H1 (cell line): Measurements from ENCODE around the gene OSBPL2. TPM values are rescaled to one million over a fixed set of nuclear protein-coding genes. Genes with fewer than 3 reads are reported as not detected.

ENCODE experiments used
- BACH1 ChIP-seq: IDR thresholded peaks from 2 replicates; pipeline ENCODE4 v1.6.1; 2012; ENCODE audit warnings: low read length, improper control_type of control experiment
- BRCA1 ChIP-seq: IDR thresholded peaks from 2 replicates; pipeline ENCODE4 v1.6.1; 2012; ENCODE audit warnings: low read depth, low read length, improper control_type of control experiment
- CBX8 ChIP-seq: fragments of 300-800, 300-1000 bp; sonication (generic); IDR thresholded peaks from 2 replicates; pipeline ENCODE4 v1.7.1; 2016; ENCODE audit warnings: low read depth, low read length, borderline replicate concordance
- CHD7 ChIP-seq: fragments of 300-600 bp; sonication (generic); IDR thresholded peaks from 2 replicates; pipeline ENCODE4 v1.7.1; 2012; ENCODE audit warnings: low read length, moderate library complexity, mild to moderate bottlenecking, inconsistent platforms; ENCODE audit not compliant: insufficient replicate concordance
- E2F6 ChIP-seq: IDR thresholded peaks from 2 replicates; pipeline ENCODE4 v1.6.1; 2012; ENCODE audit warnings: inconsistent platforms
- JUN ChIP-seq: IDR thresholded peaks from 2 replicates; pipeline ENCODE4 v1.6.1; 2011; ENCODE audit warnings: low read depth, mild to moderate bottlenecking, improper control_type of control experiment, low read length
- KDM4A ChIP-seq: IDR thresholded peaks from one replicate; pipeline ENCODE4 v1.7.1; 2012; ENCODE audit warnings: low read depth, mild to moderate bottlenecking, moderate library complexity, low read length, inconsistent platforms; ENCODE audit not compliant: severe bottlenecking
- polyA plus RNA-seq, 7 experiments: library from polyadenylated mRNA; depleted of rRNA in 3 of 7; stranded (reverse) in 5 of 7; unstranded in 2 of 7; fragments of >200 nt in 5 of 7; fragments of 200-250 nt in 2 of 7; gene quantifications; 1 replicate in 5 of 7; 2 replicates in 1 of 7; 4 replicates in 1 of 7; pipeline versions ENCODE4 v1.2.1 to v1.2.3, GENCODE V29; 2011 to 2013; ENCODE audit warnings: missing spikeins in 2 of 7, mixed read lengths in 2 of 7
- total RNA-seq: library from RNA; stranded (reverse); fragmentation: NEBNext Ultra II Directional; extraction: Animal tissue kit (Norgen Biotek cat#: 25700); gene quantifications from 2 replicates; pipeline ENCODE4 v1.2.1, GENCODE V29; 2021

OSBPL2 gene
- total and polyA plus RNA-seq, 2 of the 8 experiments (the other 6 are each of a cell fraction or from before 2014, with no cell fraction given), result 11.7 to 42.4 TPM

GRCh38 chr20:62293946-62294345, 55.6 kb downstream of the OSBPL2 start (continued):
- no peak for TF ChIP-seq JUN
- TF ChIP-seq CHD7, result no peak
- TF ChIP-seq BACH1, result no peak
- TF ChIP-seq E2F6, result no peak
- no peak for TF ChIP-seq KDM4A
- no peak for TF ChIP-seq BRCA1
- no peak for TF ChIP-seq CBX8
